Adrenal gland (tissue), 5 donors: ENCODE results near the gene IQCM.

Experiments
- CTCF ChIP-seq, 6 experiments: fragments of 450-650 bp in 4 of 6; fragments of 200-600 bp in 2 of 6; sonication (generic) in 1 of 6; IDR thresholded peaks; 1 replicate in 5 of 6; 2 replicates in 1 of 6; pipeline versions ENCODE4 v1.5.1 to v1.8.0; 2016 to 2021; ENCODE audit warnings: antibody characterized with exemption in 6 of 6, mild to moderate bottlenecking in 2 of 6, moderate library complexity in 1 of 6
- POLR2A ChIP-seq, 2 donors: fragments of 450-650 bp; IDR thresholded peaks; one replicate each; pipeline ENCODE4 v1.6.1; 2017; ENCODE audit warnings: antibody characterized with exemption in 2 of 2, mild to moderate bottlenecking in 2 of 2, moderate library complexity in 1 of 2
- donor health status: DM: no; HTN: no; CAD: no.

DNA sequence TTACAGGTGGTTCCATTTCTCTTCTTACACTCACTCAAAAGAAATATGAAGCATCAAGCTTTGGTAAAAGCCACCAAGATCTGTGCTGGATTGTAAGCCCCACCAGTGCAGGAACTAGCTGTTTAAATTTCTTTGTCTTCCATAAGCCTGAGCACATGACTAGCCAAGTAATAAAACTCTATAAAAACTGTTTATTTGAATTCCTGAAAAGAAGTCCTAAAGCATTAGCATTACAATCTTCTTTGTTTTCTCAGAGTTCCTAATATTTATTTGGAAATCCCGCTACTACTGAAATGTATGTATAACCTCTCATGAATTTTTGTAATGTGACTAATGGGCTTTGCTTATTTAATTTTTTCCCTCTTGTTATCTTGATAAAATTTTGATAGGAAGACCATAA is 65.9 kb downstream of the IQCM start:
- TF ChIP-seq CTCF (IDR thresholded peaks at IDR 0.05) (no peak), POLR2A (IDR thresholded peaks at IDR 0.05) (no peak)
